HG02610 (cell line): ENCODE data around the gene H6PD.

Source experiments
- ATAC-seq: cut with Tn5 transposase; IDR thresholded peaks from one replicate; pipeline ENCODE4 v1.9.1; 2021; ENCODE audit warnings: mild to moderate bottlenecking, moderate library complexity; ENCODE audit not compliant: unreplicated experiment

Gene H6PD

GRCh38 chr1:9240914-9241820 is 6.6 kb downstream of the H6PD start:
- no peak for ATAC-seq

DNA sequence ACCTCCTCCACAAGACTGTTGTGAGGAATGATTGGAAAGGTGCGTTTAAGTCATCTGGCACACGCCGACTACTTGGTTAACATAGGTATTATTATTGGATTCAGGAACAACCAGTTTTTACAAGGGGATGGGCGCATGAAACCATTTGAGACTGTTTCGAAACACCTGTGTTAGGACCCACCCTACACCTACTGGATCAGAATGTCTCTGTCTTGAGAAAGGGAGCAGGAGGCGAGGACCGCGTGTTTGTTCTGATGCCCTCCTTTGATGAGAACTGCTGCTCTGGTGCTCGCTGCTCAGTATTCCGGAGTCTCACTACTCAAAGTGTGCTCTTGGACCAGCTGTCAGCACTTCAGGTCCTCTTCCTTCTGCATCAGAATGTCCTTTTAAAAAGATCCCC is 7.3 kb downstream of the H6PD start:
- no peak for ATAC-seq

- ATAC-seq: no peak
These were observed 7.9 kb downstream of the H6PD start for GRCh38 chr1:9242338-9242969.

DNA sequence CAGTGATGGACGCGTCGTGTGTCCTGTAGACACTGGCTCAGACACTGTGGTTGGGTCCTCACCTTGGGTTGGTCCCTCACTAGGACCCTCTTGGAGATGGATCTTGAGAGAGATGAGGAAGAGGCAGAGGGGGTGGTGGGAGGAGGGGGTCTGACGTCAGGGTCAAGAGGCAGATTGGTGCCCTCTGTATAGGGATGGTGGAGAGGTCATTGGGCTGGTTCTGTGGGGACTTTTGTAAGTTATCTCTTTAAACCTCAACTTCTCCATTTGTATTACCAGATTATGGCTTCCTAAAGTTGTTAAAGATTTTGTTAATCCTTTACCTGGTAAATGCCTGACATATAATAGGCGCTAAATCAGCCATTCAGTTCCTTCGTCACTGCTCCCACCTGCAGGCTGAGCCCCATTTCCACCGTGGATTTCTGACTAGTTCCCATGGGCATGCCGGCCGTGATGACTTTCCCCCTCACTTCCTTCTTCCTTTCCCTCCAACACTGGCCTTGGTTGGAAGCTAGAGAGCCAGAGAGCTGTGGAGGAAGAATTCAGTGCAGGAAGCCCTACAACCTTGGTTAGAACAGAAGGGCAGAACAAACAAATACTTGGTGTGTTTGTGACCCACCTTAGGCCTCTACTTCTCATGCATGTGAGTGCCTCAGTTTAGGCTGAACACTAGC is 8.6 kb downstream of the H6PD start:
- no peak for ATAC-seq

DNA sequence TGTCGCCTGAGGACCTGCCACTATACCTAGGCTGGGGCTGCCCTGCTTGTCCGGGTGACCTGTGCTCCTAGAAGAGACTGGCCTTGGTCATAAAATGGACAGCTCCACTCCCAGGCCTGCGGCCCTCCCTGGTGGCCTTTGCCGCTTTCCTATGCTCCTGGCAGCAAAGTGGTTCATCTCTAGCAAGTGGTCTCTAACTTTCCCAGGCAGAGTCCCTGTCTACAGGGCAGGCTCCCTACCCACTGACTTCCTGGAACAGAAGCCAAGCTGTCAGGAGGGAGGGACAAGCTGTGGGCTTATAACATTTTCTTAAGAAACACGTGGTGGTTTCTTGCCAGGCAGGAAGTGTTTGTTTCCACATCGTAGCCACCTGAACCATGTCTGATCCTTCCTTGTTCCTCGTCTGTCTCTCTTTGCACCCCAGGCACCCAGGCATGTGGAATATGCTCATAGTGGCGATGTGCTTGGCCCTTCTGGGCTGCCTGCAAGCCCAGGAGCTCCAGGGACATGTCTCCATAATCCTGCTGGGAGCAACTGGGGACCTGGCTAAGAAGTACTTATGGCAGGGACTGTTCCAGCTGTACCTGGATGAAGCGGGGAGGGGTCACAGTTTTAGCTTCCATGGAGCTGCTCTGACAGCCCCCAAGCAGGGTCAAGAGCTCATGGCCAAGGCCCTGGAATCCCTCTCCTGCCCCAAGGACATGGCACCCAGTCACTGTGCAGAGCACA is 10.1 kb downstream of the H6PD start:
- no peak for ATAC-seq

DNA sequence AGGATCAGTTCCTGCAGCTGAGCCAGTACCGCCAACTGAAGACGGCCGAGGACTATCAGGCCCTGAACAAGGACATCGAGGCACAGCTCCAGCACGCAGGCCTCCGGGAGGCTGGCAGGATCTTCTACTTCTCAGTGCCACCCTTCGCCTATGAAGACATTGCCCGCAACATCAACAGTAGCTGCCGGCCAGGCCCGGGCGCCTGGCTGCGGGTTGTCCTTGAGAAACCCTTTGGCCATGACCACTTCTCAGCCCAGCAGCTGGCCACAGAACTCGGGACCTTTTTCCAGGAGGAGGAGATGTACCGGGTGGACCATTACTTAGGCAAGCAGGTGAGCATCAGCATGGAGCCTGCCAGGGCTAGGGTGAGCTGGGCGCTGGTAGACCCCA is 10.7 kb downstream of the H6PD start:
- no peak for ATAC-seq

GRCh38 chr1:9245661-9246060 is 11.1 kb downstream of the H6PD start:
- no peak for ATAC-seq

DNA sequence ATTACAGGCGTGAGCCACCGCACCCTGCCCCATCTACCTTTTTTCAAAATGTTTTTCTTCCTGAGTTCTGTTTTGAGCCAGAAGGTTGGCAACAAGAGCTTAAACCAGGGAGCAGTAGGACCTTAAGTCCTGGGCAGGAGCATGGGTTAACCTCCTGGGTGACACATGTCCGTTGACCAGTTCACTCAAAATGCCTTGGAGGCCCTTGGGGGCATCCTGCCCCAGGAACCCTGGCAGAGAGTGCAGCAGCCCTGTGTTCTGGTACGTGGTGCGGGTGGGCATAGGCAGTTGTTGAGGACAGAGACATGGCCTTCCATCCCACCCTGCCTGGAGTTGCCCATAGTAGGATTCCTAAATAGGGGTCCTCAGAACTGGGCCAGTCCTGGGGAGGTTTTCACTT is 11.6 kb downstream of the H6PD start:
- ATAC-seq: no peak

DNA sequence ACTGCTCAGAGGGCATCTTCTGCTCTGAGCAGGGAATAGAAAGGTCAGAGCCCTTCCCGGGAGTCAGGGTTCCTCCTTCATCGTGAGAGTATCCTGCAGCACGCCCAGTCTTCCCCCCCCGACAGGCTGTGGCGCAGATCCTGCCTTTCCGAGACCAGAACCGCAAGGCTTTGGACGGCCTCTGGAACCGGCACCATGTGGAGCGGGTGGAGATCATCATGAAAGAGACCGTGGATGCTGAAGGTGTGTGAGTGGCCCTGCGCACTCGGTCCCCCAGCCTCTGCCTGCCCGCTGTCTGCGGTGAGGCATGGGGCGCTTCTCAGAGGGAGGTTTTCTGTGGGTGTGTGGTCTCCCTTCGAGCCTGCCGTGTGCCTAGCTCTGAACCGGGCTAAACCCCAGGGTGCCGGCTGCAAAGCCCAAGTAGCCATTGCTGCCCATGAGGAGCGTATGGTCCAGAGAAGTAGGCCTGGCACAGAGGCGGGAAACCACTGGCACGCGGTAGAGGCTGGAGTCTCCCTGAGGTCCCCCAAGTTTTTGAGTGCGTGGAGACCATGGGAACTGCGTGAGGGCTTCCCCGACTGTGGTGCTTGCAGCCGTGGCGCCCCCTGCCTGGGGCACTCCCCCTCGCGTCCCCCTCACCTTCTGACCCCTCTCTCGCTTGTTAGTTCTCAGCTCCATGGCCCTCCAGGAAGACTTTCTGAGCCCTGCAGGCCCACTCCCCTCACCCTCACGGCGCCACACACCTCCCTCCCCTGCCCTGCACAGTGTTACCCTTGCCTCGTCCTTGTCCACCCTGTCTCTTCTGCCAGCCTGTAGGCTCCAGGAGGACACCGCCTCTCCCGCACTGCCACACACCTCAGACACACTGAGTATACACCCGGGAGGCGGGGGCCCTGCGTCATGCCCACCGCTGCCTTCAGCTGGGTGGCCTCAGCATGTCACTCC is 12.5 kb downstream of the H6PD start:
- no peak for ATAC-seq

GRCh38 chr1:9247894-9248293 is 13.3 kb downstream of the H6PD start:
- ATAC-seq: no peak

GRCh38 chr1:9248341-9249262 is 14.0 kb downstream of the H6PD start:
- no peak for ATAC-seq

DNA sequence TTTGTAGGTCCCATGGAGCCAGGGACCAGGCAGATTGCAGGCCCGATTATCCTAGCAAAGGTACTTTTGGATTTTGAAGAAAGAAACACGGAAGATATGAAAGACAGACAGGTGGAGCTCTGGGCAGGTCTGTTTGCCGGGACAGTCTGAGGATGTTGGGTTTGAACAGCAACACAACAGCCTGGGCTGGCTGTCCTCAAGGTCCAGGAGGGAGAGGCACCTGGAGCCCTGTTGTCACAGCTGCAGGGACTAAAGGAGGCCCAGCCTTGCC is 14.6 kb downstream of the H6PD start:
- ATAC-seq: no peak

DNA sequence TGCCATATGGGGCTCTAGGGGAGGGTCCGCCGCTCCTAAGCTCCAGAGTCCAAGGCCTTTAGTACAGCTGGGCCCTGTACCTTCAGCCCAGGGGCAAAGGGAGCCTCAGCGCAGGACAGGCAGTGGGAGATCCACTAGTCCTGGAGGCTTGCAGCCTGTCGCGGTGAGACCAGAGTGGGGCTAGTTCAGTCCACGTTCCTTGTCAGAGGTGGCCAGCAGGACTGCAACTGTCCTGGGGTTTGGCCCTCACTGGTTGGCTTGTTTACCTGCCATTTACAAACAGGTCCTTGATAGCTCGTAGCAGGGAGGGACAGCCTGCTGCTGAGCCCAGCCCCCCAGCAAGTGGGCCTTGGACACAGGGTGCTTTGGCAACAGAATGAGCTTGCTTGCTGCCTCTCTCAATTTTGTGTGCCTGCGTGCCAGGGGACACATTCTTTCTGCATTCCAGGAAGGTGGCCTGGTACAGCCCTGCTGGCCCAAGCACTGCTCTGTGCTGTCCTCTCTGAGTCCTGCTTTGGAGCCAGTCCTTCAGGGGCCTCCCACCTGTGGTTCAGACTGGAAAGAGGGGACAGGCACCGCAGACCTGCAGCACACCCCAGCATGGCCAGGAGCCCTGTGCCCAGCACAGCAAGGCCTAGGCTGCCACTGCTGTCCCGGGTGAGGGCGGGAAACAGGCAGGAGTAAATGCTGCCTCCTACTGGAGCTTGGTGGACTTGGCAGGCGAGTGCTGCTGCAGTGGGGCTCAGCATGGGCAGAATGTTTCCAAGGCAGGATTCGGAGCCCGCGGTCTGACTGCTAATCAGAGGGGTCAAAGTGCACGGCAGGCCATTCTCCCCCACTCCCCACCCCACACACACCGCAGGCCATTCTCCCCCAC is 15.2 kb downstream of the H6PD start:
- ATAC-seq: no peak

- ATAC-seq: no peak
These were observed 16.1 kb downstream of the H6PD start for GRCh38 chr1:9250411-9251381.

DNA sequence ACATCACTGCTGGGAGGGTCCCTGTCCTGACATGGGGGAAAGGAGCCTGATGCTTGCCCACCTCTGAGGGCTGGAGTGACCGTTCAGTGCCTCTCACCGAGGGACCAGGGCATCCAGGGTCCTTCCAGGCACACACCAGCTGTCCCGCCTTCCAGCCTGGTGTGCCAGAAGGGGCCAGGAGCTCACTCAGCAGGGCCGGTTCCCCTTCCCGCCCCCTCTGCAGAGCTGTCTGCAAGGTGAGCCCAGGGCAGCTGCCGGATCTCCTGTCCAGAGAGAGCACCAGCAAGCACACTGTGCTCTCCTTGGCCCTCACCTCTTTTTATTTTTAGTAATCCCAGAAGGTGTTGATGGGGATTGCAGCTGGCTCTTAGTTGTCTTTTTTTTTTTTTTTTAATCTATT is 16.9 kb downstream of the H6PD start:
- no peak for ATAC-seq

- no peak for ATAC-seq
These were observed 18.4 kb downstream of the H6PD start for GRCh38 chr1:9253004-9253403.

DNA sequence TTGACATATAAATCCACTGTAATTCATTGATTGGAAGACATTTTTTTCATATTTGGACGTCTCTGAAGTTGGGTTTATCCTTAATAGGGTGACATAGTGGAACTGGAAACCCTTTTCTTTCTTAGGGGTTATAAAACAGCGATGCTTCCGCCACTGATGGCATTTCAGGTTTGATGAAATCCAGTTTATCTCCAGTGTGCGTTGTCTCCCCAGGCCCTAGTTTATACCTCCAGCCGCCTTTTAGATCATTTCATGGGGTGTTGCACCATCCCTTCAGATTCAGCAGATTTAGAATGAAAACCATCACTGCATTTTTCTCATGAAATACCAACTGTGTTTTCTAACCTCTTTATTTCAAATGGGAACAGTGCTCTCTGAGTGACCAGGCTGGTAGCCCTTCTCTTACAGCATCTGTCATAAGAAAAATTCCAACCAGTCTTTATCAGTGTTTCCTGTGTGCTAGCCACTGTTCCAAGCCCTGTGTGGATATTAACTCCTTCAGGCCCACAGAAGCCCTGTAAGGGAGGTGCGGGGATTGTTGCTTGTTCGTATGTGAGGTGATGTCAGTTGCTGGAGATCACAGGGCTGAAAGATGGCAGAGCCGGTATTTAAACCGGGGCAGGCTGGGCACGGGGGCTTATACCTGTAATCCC is 19.0 kb downstream of the H6PD start:
- no peak for ATAC-seq
